Activated CD4-positive, alpha-beta T cell treated with anti-CD3 and anti-CD28 coated beads, Interleukin-2, amount 50 U/mL, for 24 hours (primary cell): Measurements from ENCODE around the gene RNF111.
"Not testable (repeated sequence)": the region's sequence is repeated elsewhere in the genome, so short reads cannot be mapped to it uniquely, and the experiment has no call there.

Source experiments
- DNase-seq, 2 donors: peaks; one replicate each; pipeline ENCODE4 v3.0.0-alpha.2; 2020; ENCODE audit warnings: low read depth in 1 of 2, low spot score in 1 of 2

RNF111 gene

DNA sequence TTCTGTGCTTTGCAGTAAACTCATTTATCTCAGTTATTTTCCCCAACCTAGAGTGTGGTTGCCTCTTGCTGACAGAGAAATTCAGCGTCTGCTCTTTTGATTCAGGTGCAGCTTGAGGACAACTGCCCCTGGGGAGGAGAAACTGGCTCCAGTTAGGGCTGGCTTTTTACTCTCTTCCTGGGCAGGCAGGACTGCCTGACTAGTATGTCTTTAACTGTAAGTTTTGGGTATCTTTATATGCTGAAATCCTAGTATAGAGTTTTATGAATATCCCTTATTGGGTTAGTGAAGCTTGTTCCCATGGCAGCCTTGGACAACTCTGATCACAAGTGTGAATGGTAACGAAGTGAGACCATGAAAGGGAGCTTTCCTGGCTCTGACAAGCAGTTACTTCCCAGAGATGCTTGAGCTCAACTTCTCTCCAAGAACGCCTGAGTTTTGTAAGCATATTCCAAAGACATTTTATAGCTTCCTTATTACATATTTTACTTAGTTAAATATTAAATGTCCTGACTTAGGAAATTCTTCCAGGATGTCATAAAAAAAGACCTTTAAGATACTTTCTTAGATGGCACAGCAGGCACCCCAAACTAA lies 144.6 kb downstream of the RNF111 start:
- no peak for DNase-seq

DNA sequence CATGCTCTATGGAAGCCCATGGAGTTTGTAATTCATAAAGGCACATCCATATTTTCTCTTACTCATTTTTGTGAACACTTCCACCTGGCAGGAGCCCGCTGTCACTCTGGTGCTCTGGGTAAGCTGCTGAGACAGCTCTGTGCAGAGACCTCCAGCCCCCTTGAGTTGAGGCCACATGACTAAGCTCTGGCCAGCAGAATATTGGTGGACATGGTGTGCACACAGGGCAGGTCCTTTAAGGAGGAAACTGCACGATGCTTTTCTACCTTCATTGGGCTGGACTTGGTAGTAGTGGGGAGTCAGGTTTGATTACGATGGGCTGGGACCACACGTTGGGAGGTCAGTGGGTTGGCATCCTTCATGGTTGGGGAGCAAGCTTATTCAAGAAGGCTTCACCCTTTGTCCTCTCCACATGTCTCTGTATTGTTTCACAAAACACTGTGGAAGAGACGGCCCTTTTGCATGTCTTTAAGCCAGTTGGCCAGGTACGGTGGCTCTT lies 146.5 kb downstream of the RNF111 start:
- DNase-seq: no peak

DNA sequence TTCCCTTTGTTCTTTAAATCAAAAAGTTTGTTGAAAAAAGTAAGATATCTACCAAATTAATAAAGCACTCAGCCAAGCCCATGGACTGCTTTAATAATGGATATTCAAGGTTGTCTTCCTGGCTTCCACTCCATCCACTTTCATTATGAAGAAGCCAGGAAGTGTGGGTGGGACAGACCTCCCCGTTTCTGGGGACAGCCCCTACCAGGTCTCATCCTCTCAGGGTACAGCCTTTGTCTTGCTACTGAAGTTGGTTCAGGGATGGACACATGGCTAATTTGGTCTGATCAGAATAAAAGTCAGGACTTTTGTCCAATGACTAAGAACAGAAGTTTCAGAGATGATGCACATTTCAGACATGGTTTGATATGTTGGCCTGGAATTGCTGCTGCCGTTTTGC lies 150.1 kb downstream of the RNF111 start:
- no peak for DNase-seq

DNA sequence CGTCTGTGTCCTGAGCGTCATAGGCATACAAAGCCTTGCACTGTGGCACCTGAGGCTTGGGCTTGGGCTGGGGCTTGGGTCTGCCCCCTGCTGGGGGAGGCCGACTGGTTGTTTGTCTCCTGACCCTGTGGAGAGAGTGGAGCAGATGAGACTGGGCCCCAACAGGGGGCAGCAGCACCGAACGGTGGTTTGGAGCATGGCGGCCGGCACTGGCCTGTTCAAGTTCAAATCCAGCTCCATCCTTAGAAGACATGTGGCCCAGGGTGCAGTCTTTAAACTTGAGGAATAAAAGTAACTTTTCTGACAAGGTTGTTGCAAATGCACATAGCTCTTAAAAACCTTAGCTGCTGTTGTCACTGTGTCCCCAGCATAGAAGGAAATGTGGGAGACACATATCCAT lies 150.8 kb downstream of the RNF111 start:
- peak; percentile 5 to 14 for DNase-seq

DNA sequence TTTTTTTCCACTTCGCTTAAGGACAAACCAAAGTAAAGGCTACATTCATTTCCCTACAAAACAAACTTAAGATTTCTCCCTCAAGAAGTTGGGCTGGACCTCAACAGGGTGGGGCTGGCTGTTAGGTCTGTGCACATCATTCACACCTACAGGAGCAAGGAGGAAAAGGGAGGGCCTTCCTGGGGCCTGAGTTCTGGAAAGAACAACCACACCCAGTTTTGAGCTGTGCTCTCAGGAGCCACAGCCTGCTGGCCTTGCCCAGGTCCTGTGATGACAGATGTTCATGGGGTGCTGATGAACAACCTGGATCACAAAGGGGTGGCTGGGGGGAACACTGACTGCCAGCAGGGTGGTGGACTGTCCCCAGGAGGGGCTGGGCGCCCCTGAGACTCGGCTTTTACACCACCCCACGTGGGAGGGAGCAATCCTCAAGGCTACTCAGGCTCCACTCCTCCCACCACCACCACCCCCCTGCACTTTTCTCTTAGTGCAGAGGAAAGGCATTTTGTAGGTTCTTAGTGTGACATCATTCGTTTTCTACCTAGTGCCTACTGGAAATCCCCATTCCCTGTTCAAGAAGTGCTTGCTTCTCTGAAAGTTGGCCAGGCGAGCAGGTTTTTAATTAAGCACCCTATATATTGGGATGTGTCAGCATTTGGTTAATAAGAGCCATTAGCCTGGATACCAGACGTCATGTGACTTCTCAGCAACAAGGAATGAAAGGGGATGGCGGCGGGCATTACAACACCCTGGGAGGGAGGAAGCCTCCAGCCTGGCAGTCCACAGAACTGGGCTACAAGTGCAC lies 153.2 kb downstream of the RNF111 start:
- DNase-seq: no peak

DNA sequence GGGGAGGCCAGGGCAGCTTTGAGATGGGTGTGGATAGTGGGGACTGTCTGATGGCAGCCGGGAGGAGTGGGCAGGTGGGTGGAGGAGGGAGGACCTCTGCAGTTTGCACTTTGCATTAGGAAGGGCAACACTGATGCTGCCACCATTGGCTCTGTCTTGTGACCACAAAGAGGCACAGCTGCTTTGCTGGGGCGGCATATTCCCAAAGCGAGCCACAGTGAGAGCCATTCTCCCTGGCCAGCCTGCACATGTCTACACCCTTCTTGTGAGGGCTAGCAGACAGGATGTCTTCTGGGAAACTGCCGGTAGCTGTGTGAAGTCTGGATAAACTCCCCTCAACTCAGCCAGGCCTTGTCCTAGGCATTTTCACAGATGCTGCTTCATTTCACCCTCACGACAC lies 155.8 kb downstream of the RNF111 start:
- DNase-seq: no peak

DNA sequence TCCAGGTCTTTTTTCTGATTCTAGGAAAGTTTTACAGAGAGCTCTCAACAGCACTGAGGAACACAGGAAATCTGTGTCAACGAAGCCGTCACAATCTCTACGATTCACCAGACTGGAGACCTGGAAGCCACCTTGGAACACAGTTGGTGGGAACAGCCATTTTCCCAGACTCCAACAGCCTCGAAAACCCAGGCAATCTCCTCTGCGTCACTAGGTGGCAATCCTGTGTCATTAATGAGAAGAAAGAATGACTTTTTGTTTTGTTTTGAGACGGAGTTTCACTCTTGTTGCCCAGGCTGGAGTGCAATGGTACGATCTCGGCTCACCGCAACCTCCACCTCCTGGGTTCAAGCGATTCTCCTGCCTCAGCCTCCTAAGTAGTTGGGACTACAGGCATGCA lies 157.1 kb downstream of the RNF111 start:
- DNase-seq: not testable (repeated sequence)
